Measurements from ENCODE around the gene PLCH2. TPM values are rescaled to one million over a fixed set of nuclear protein-coding genes. Genes with fewer than 3 reads are reported as not detected.

The PLCH2 gene
- total RNA-seq, 3 donors from 2014 or later: 0.58 to 1.3 (median 0.81) TPM

DNA sequence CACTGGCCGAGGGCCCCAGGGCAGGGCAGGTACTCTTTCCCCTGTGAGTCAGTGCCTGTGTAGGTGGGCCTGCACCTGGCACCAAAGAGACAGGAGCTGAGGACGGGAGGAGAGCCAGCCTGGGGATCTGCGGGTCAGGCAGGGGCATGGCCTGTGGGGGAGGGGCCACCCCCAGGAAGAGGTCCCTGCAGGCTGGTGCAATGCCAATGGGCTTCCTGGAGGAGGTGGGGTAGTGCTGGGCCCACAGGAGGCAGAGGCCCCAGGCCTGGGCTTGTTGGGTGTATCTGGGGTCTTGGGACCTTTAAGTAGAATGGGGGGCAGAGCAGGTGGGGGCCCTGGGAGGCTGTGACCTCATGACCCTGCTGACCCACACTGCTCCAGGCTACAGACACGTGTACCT, 23.2 kb downstream of the PLCH2 start:
- Mint-ChIP-seq H3K9me3 (no peaks in the 10 kb centered on the region), H3K4me1 (ENCODE audit: low read depth) (peaks cover 29% of the 10 kb centered on the region), H3K36me3 (ENCODE audit: insufficient read depth) (no peaks in the 10 kb centered on the region), H3K27me3 (ENCODE audit: low read depth) (no peaks in the 10 kb centered on the region), H3K4me3 (no peak overlapping the region)
- DNase-seq (no peak), ATAC-seq (no peak)

DNA sequence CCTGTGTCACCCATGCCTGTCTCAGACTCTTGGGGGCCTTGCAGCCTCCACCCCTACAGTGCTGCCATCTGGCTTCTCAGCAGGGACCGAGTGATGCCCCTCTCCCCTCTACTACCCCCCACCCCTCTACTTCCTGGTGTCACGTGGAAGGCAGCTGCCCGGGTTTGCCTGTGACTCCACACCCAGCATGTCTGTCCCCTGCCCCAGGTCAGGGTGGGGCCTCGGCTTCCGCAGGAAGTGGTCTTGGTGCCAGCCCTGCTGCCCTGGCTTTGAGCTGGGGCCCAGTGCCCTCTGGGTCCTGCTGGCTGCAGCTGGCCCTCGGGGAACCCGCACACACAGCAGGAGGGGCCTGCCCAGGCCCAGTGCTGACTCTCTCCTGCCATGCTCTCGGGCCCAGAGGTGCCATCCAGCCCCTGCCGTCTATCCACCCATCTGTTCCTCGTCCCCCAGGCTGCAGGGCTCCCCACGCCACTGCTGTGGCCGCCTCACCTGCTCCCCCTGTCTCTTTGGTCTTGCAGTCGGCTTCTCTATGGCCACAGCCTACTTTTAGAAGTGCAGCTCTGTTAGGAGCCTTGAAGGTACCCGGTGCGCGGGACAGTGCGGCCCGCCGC, 24.0 kb downstream of the PLCH2 start:
- ATAC-seq: peak in 1 of 2 donors; percentile 30
- Mint-ChIP-seq H3K4me1 (ENCODE audit: low read depth) (peaks cover 27% of the 10 kb centered on the region), H3K4me3 (no peak overlapping the region), H3K36me3 (ENCODE audit: insufficient read depth) (no peaks in the 10 kb centered on the region), H3K9me3 (no peaks in the 10 kb centered on the region), H3K27me3 (ENCODE audit: low read depth) (no peaks in the 10 kb centered on the region)
- DNase-seq: no peak

DNA sequence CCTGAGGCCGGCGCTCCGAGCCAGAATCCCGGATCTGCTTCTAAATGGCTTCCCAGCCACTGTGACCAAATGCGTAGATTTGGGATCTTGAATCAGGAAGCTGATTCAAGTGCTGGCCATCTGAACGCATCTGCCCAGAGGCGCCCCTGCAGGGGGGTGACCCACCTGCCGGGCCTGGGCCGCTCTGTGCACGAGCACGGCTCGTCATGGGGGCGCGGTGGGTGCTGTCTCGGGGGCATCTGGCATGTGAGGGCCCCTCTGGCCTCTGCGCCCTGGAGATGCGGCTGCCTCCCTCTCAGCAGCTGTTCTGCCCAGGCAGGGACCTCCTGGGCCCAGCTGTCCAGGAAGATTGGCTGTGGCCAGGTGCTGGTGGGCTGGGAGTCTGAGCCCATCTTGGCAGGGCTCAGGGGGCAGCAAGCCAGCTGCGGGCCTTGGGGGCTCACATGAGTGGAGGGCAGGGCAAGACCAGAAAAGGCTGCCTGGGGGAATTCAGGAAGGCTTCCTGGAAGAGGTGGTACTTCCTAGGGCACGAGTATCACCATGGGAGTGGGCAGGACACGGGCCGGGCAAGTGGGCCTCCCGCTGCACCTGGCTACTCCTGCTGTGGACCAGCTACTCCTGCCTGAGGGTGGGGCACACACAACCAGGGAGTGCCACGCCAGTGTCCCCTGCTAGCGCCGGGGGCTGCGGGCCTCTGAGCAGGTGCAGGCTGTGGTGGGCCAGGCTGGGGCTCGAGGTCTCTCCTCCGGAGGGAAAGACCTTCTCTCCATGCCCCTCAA, 25.1 kb downstream of the PLCH2 start:
- Mint-ChIP-seq H3K9me3 (no peaks in the 10 kb centered on the region), H3K27me3 (ENCODE audit: low read depth) (no peaks in the 10 kb centered on the region)

DNA sequence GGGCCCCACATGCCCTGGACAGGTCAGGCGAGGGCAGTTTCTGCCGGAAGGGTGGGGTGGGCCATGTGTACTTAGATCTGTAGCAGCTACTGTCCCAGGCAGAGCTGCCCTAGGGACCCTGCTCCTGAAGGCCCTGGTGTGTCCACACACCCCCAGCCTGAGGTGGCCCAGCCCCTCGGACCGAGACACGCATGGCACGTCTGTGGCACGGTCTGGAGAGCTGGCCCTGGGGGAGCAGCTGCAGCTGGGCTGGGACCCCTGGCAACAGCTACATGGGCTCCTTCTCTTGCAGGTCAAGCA, 25.7 kb downstream of the PLCH2 start:
- Mint-ChIP-seq H3K9me3 (no peaks in the 10 kb centered on the region), H3K4me1 (ENCODE audit: low read depth) (peaks cover 20% of the 10 kb centered on the region), H3K36me3 (ENCODE audit: insufficient read depth) (no peaks in the 10 kb centered on the region), H3K4me3 (no peak overlapping the region), H3K27me3 (ENCODE audit: low read depth) (no peaks in the 10 kb centered on the region)
- DNase-seq (no peak), ATAC-seq (no peak)

More for the DNA sequence above, 25.1 kb downstream of the PLCH2 start:
- Mint-ChIP-seq H3K4me3 (no peak overlapping the region), H3K36me3 (ENCODE audit: insufficient read depth) (no peaks in the 10 kb centered on the region), H3K4me1 (ENCODE audit: low read depth) (peaks cover 21% of the 10 kb centered on the region)
- no peak for DNase-seq
- ATAC-seq: no peak

DNA sequence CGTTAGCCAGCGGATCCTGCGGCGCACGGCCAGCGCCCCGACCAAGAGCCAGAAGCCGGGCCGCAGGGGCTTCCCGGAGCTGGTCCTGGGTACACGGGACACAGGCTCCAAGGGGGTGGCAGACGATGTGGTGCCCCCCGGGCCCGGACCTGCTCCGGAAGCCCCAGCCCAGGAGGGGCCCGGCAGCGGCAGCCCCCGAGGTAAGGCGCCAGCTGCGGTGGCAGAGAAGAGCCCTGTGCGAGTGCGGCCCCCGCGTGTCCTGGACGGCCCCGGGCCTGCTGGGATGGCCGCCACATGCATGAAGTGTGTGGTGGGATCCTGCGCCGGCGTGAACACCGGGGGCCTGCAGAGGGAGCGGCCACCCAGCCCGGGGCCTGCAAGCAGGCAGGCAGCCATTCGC, 26.1 kb downstream of the PLCH2 start:
- no peak for ATAC-seq
- Mint-ChIP-seq H3K4me3 (no peak overlapping the region), H3K4me1 (ENCODE audit: low read depth) (peaks cover 16% of the 10 kb centered on the region), H3K9me3 (no peaks in the 10 kb centered on the region), H3K36me3 (ENCODE audit: insufficient read depth) (no peaks in the 10 kb centered on the region), H3K27me3 (ENCODE audit: low read depth) (no peaks in the 10 kb centered on the region)
- DNase-seq: no peak

DNA sequence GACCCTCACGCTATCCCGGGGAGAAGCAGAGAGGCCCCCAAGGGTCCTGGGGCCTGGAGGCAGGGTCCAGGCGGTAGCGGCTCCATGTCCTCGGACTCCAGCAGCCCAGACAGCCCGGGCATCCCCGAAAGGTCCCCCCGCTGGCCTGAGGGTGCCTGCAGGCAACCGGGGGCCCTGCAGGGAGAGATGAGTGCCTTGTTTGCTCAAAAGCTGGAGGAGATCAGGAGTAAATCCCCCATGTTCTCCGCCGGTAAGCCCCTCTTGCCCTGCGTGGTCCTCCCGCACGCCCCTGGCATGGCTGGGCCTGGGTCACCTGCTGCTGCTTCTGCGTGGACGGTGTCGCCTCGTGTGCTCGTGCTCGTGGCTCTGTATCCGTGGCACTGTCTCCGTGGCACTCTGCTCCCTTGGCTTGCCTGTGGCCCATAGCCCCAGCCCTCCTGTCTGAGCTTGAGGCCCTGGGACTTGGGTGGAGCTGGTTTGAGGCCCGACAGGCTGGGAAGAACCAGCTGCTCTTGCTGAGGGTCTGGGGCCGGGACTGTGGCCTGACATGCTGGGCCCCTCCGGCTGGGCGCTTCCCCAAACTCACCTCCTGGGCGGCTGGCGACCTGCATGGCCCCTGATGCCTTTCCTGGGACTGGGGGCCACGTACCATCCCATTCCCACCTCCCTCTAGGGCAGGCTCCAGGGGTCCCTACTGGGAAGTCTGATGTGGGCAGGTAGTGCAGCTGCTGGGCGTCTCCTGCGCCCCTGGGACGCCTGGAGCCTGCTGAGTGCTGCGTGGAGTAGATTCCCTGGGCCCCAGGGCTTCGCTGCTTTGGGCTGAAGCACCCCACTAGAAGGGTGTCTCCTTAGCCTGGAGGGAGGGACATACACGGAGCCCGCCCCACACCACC, 26.8 kb downstream of the PLCH2 start:
- Mint-ChIP-seq H3K9me3 (no peaks in the 10 kb centered on the region), H3K27me3 (ENCODE audit: low read depth) (no peaks in the 10 kb centered on the region), H3K4me1 (ENCODE audit: low read depth) (peaks cover 16% of the 10 kb centered on the region), H3K4me3 (no peak overlapping the region), H3K36me3 (ENCODE audit: insufficient read depth) (no peaks in the 10 kb centered on the region)
- no peak for DNase-seq
- no peak for ATAC-seq

DNA sequence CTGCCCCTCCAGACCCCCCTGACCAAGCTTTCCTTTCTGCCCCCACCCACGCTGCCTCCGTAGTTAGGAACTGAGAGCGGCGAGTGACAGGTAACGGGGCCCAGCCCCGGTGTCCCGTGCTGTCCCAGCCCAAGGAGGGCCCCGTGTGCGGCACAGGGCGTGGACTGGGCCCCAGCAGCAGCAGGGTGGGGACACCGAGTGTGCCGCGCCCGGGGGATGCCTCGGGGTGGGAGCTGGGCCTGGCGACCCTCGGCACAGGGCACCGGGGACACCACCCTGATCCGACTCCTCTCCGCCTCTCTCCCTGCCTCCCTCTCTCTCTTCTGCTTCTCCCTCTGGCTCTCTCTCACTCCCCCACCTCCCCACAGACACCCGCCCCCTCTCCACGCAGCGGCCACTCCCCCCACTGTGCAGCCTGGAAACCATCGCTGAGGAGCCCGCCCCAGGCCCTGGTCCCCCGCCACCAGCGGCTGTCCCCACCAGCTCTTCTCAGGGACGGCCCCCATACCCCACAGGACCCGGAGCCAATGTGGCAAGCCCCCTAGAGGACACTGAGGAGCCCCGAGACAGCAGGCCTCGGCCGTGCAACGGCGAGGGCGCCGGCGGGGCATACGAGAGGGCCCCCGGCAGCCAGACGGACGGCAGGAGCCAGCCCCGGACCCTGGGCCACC, 27.6 kb downstream of the PLCH2 start:
- DNase-seq: no peak
- Mint-ChIP-seq H3K27me3 (ENCODE audit: low read depth) (no peaks in the 10 kb centered on the region), H3K9me3 (no peaks in the 10 kb centered on the region), H3K36me3 (ENCODE audit: insufficient read depth) (peaks cover 2% of the 10 kb centered on the region), H3K4me1 (ENCODE audit: low read depth) (peaks cover 16% of the 10 kb centered on the region), H3K4me3 (no peak overlapping the region)
- ATAC-seq: no peak

DNA sequence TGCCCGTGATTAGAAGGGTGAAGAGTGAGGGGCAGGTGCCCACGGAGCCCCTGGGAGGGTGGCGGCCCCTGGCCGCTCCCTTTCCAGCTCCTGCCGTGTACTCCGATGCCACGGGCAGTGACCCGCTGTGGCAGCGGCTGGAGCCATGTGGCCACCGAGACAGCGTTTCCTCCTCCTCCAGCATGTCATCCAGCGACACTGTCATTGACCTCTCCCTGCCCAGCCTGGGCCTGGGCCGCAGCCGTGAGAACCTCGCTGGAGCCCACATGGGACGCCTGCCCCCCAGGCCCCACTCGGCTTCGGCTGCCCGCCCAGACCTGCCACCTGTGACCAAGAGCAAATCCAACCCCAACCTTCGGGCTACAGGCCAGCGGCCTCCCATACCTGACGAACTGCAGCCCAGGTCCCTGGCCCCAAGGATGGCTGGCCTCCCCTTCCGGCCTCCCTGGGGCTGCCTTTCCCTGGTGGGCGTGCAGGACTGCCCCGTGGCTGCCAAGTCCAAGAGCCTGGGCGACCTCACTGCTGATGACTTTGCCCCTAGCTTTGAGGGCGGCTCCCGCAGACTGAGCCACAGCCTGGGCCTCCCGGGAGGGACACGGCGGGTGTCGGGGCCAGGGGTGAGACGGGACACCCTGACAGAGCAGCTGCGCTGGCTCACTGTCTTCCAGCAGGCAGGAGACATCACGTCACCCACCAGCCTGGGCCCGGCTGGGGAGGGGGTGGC, 28.3 kb downstream of the PLCH2 start:
- Mint-ChIP-seq H3K4me3 (no peak overlapping the region), H3K27me3 (ENCODE audit: low read depth) (no peaks in the 10 kb centered on the region), H3K9me3 (no peaks in the 10 kb centered on the region), H3K4me1 (ENCODE audit: low read depth) (peaks cover 12% of the 10 kb centered on the region), H3K36me3 (ENCODE audit: insufficient read depth) (peaks cover 4% of the 10 kb centered on the region)
- ATAC-seq (no peak), DNase-seq (no peak)

DNA sequence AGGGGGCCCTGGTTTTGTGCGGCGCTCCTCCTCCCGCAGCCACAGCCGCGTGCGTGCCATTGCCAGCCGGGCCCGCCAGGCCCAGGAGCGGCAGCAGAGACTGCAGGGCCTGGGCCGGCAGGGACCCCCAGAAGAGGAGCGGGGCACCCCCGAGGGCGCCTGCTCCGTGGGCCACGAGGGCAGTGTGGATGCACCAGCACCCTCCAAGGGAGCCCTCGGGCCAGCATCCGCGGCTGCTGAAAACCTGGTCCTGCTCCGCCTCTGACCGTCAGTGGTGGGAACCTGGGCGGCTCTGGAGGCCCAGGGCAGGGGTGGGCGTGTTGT, 28.8 kb downstream of the PLCH2 start:
- Mint-ChIP-seq H3K4me1 (ENCODE audit: low read depth) (peaks cover 8% of the 10 kb centered on the region), H3K9me3 (no peaks in the 10 kb centered on the region), H3K27me3 (ENCODE audit: low read depth) (no peaks in the 10 kb centered on the region), H3K36me3 (ENCODE audit: insufficient read depth) (peaks cover 4% of the 10 kb centered on the region), H3K4me3 (no peak overlapping the region)
- ATAC-seq (no peak), DNase-seq (no peak)

DNA sequence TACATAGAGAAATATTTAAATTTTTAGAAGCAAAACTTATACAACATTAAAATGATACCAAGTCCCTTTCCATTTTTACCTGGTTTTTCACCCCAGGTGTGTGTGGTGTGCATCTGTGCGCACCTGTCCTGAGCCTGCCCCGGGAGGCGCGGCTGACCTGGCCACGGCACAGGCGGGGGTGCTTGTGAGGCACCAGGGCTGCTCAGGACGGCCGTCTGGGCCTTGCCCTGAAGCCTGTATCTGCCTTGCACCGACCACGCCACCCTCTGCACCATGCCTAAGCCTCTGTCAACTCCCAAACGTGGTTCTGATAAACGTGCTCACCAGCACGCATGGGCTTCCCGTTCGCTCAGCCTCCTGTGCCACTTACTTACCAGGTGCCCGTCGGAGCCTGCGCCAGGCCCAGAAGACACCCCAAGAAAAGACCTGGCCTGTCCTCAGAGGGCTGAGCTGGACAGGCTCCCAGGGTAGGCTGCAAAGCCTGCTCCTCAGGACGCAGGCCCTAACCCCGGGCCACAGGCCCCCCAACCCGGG, 29.4 kb downstream of the PLCH2 start:
- peaks cover 1% of the 10 kb centered on the region for H3K4me1 Mint-ChIP-seq (ENCODE audit: low read depth)
- H3K9me3 Mint-ChIP-seq: no peaks in the 10 kb centered on the region
- no peaks in the 10 kb centered on the region for H3K27me3 Mint-ChIP-seq (ENCODE audit: low read depth)
- DNase-seq (no peak), ATAC-seq (no peak)
- H3K36me3 Mint-ChIP-seq (ENCODE audit: insufficient read depth): peaks cover 4% of the 10 kb centered on the region
- no peak overlapping the region for H3K4me3 Mint-ChIP-seq

DNA sequence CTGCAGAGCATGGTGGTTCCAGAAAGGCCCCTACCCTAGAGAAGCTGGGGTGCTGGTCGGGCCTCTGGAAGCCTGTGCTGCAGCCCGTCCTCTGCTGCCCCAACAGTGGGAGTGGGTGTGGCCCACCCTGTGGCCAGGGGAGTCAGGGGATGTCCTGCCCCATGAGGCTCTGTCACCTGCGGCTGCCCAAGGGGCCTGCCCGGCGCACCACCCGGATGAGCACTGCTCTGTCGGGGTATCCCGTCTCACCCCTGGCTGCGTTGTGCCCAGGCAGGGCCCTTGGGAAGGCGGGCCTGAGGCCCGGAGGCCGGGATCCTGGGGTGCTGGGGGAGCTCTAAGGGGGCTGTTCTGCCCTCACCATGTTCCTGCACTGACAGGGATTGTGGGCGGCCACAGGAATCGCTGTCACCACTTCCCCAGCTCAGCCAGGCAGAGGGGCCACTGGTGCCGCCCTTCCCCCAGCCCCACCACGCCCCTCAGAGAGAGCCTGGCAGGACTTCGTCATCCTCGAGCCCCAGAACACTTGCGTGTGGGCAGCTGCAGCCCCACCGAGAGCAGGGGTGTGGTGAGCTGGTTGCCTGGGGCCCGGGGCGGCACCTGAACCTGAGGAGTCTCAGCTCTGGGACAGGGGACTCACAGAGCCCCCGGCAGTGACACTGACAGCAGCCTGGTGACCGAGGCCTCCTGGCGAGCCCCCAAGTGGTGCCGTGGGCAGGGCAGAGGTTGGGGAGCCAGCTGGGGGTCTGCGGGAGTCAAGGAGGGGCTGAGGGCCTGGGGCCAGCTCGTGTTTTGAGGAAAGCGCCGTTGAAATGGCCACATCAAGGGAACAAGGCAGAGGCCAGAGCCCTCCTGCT, 30.1 kb downstream of the PLCH2 start:
- Mint-ChIP-seq H3K4me1 (ENCODE audit: low read depth) (no peaks in the 10 kb centered on the region), H3K4me3 (no peak overlapping the region), H3K9me3 (no peaks in the 10 kb centered on the region), H3K36me3 (ENCODE audit: insufficient read depth) (peaks cover 4% of the 10 kb centered on the region), H3K27me3 (ENCODE audit: low read depth) (no peaks in the 10 kb centered on the region)
- no peak for ATAC-seq
- no peak for DNase-seq

DNA sequence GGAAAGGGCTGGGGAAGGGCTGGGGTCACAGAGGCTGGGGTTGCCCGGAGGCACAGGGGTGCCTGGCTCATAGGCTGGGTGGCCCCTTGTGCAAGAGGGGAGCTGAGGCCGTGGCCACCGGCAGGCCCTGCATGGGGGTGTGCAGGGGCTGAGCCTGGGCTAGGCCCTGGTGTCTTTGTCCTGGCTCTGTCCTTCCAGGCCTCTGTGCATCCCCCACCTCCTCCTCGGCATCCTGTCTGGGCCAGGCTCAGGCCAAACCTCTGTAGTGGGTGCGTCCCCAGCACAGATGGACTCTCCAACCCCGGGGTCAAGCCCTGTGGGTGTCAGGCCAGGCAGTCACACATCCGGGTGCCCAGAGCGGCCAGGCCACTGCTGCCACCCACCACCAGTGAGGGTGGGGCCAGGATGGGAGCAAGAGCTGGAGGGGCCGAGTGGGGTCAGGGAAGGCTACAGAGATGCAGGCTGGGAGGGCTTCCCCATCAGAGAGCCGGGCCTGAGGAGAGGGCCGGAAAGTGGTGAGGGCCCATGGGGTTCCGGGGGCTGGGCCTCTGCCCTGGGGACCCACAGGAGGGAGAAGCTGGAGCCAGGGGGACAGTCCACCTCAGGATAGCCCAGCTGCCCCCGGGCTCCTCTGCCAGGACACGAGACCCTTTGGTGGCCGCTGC, 30.9 kb downstream of the PLCH2 start:
- no peaks in the 10 kb centered on the region for H3K4me1 Mint-ChIP-seq (ENCODE audit: low read depth)
- DNase-seq (no peak), ATAC-seq (no peak)
- peaks cover 9% of the 10 kb centered on the region for H3K36me3 Mint-ChIP-seq (ENCODE audit: insufficient read depth)
- no peaks in the 10 kb centered on the region for H3K9me3 Mint-ChIP-seq
- H3K4me3 Mint-ChIP-seq: no peak overlapping the region
- no peaks in the 10 kb centered on the region for H3K27me3 Mint-ChIP-seq (ENCODE audit: low read depth)

DNA sequence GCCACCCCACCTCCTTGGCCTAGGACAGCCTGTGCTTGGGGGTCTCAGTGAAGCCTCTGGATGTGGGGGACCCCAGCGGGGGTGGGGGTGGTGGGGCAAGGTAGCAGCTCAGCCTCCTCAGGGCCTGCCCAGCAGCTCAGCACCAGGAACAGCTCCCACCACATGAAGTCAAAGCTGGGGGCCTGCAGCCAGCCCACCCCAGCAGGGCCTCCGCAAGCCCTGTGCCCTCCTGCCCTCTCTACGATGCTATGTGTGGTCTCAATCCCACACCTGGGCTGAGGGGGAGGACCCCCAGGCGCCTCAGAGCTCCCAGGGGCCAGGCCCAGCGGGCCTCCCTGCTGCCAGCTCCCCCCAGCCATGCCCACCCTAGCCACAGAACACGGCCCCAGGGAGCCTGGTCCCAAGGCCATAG, 31.7 kb downstream of the PLCH2 start:
- ATAC-seq (no peak), DNase-seq (no peak)
- Mint-ChIP-seq H3K27me3 (ENCODE audit: low read depth) (no peaks in the 10 kb centered on the region), H3K9me3 (no peaks in the 10 kb centered on the region), H3K4me3 (no peak overlapping the region), H3K4me1 (ENCODE audit: low read depth) (no peaks in the 10 kb centered on the region), H3K36me3 (ENCODE audit: insufficient read depth) (peaks cover 9% of the 10 kb centered on the region)
